HG02610 (cell line): ENCODE data around the gene ZDHHC5.
A peak's percentile ranks its signal among the peaks of the same experiment; 100 is the strongest.

Experiments used
- ATAC-seq: cut with Tn5 transposase; IDR thresholded peaks from one replicate; pipeline ENCODE4 v1.9.1; 2021; ENCODE audit warnings: mild to moderate bottlenecking, moderate library complexity; ENCODE audit not compliant: unreplicated experiment

The ZDHHC5 gene, protein sequence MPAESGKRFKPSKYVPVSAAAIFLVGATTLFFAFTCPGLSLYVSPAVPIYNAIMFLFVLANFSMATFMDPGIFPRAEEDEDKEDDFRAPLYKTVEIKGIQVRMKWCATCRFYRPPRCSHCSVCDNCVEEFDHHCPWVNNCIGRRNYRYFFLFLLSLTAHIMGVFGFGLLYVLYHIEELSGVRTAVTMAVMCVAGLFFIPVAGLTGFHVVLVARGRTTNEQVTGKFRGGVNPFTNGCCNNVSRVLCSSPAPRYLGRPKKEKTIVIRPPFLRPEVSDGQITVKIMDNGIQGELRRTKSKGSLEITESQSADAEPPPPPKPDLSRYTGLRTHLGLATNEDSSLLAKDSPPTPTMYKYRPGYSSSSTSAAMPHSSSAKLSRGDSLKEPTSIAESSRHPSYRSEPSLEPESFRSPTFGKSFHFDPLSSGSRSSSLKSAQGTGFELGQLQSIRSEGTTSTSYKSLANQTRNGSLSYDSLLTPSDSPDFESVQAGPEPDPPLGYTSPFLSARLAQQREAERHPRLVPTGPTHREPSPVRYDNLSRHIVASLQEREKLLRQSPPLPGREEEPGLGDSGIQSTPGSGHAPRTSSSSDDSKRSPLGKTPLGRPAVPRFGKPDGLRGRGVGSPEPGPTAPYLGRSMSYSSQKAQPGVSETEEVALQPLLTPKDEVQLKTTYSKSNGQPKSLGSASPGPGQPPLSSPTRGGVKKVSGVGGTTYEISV

DNA sequence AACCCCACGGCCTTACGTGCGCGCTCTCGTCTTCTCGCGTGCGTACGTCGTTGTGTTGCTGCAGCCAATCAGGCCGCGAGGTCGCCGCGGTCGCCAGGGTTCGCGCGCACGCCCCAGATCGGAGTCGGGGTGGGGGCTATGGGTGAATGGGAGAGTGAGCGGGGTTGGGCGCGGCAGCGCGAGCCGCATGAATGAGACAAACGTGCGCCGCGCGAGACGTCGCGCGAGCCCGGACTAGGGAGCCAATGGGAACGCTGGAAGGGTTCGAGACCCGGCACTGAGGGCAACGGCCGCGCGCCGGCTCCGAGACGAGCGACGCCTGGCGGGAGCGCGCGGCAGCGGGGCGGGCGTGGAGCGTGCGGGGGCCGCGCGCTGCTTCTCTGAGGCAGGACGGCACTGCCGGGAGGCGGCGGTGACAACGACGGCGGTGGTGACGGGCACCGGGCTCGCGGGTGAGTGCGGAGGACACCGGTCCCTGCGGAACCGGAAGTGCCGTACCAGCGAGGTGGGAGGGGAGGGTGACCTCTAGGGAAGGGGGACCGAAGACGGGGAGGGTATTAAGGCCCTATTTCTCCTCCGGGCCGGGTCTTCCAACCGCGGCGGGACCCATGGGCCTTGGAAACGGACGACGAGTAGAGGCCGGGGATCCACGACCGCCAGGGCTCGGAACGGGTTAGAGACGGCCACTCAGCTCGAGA is at the start of gene ZDHHC5:
Gene ZDHHC5 (plus strand): TSS at position 379 of the 698 bp plus-strand sequence. CDS start 4,977 bp downstream, outside the sequence.
- peak; percentile 88 for ATAC-seq

DNA sequence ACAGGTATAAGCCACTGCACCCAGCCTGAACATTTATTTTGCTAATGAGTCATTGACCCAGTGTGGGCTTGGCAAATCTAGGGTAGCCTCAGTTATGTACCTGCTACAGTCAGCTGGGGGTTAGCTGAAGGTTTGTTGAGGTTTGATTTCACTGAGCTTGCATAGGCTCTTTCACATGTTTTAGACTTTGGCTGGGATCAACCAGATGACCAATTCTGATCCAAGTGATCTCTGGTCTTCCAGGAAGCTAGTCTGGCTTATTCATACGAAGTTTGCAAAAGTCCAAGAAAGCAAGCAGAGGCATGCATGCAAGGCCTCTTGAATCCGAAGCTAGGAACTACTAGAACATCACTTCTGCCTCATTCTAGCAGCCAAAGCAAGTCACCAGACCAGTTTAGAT is 49.5 kb upstream of the ZDHHC5 start:
- ATAC-seq = no peak

DNA sequence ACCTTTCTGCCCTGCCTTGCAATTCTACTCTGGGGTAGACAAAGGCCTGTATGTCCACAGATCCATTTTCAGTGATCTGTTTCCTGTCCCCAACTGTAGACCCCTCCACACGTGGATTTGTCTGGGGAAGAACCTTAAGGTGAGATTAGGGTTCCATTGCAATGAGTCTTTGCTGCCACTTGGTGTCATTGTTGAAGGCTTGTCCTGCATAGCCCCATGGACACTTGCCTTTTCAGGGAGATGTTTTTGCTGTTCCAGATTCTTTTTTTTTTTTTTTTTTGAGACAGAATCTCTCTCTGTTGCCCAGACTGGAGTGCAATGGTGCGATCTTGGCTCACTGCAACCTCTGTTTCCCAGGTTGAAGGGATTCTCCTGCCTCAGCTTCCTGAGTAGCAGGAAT is 48.6 kb upstream of the ZDHHC5 start:
- ATAC-seq = no peak

DNA sequence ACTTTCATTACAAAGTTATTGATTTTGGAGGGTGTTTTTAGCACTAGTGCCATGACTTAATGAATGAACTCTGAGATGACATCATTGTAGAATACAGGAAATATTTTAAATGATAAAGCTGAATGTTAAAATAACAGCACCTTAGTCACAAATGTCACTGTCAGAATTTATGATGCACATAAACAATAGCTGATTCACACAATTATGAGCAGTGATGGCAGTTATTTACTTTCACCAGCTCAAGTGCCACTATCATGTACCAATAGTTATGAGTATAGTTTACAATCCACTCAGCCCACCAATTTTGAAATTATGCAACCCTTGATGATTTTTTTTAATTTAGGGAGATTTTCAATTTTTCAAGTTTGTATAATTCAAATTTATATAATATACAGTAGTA is 47.4 kb upstream of the ZDHHC5 start:
- no peak for ATAC-seq

DNA sequence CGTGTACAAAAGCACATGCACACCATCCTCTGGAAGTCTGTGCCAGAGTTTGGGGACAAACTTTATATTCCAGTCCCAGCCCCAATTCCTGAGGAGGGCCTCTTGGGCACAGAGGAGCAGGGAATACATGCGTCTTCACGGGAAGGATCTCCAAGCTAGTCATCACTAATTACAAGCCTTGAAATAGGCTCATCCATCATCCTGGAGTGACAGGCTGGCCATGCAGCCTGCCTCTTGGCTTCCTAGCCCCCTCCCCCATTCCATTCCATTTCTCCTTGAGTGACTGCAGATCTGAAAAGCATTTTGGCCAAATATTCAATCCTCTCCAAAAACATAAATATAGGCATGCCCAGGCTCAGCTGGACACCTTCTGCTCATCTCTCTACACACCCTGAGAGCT is 45.7 kb upstream of the ZDHHC5 start:
- no peak for ATAC-seq

DNA sequence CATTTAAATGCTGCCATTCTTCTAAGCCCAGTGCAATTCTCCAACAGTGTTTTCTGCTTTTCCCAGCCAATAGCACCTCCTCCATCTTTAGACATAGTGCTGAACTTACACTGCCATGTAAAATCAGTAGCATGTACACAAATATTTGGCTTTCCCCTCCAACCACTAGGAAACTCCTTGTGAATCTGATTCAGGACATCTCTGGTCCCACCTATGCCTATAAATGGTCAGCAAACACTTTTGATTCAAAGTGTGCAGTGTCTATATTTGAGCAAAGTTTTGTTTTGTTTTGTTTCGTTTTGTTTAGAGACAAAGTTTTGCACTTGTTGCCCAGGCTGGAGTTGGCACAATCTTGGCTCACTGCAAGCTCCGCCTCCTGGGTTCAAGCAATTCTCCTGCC is 43.0 kb upstream of the ZDHHC5 start:
- ATAC-seq = no peak

DNA sequence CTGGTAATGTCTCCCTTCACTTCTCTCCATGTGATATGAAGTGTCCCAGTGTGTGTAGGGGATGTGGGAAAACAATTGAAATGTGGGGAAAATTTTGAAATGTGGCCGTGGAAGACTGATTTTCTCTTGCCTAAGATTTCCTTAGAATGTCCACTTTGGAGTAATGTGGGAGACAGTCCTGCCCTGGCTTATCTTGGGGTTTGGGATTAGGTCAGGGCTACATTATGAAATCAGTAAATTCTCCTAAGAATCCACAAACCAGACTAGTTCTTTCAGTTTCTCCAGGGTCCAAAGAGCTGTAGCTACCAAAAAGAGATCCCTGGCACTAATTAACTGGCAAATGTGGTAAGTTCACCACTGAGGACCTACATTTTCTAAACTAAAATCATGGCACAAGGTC is 41.0 kb upstream of the ZDHHC5 start:
- ATAC-seq = no peak

DNA sequence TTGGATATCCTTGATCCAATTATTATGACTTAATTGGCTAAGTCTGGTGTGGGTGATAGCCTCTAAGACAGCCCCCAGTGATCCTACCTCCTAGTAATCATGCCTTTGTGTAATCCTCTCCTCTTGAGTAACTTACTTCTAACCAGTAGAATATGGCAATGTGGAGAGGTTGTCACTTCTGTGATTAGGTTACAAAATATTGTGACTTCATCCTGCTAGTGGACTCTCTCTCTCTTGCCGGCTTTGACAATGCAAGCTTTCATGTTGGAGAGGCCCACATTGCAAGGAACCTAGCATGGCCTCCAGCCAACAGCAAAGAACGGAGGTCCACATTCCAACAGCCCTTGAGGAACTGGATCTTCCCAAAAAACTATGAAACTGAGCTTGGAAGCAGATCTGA is 37.7 kb upstream of the ZDHHC5 start:
- ATAC-seq = no peak

DNA sequence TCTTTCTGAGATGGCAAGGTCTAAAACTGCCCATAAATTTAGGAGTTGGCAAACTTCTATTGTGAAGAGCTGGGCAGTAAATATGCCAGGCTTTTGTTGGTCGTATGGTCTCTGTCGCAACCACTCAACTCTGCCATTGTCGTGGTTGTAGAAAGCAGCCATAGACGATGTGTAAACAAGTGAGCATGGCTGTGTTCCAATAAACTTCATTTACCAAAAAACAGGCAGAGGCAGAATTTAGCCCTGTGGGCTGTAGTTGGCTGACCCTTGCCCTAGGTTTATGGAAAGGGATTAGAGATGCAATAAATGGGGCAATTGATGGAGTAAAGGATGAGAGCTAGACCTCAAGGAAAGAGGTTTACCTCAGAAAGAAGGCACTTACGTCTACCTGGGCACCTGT is 35.8 kb upstream of the ZDHHC5 start:
- ATAC-seq = no peak

DNA sequence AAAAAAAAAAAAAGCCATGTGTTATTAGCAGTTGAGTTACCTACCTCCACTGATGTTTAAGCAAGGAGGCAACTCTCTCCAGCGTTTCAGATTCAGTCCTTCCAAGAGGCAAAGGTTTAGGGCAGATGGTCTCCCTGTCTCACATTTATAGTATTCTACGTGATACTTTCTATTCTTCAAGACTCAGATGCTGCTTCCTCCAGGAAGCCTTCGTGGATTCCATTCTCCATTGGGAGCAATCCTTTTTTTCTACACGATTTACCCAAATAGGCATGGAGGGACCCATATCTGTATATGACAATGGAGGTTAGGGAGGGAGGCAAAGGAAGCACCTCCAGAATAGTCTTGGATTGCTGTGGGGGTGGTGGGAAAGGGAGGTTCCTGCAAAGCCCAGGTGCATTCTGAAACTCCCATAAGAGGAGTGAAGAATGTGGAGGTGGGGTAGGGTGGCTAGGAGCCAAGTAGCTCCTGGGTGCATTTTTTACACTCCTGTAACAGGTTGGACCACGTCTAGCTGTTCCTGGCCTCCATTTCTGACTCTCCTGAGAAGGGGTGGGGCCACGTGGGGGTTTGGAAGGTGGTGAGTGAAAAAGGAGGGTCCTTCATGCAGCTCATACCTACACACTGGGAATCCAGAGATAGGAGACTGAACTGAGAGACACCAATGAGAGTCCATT is 34.4 kb upstream of the ZDHHC5 start:
- ATAC-seq = no peak

DNA sequence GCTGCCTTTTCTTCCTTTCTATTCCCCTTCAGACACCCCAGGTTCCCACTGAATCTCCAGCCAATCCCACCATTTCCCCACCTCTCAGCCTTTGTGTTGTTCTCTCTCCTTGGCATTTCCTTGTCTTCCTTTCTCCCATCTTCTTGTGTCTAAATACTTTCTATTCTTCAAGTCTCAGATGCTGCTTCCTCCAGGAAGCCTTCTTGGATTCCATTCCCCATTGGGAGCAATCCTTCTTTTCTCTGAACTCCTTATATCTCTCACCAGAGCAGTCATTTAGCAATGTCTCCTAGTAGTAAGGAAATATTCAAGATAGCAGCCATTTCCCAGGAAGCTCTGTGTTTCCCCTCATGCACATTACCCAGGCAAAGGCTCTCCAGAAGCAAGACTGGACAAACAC is 33.6 kb upstream of the ZDHHC5 start:
- no peak for ATAC-seq

DNA sequence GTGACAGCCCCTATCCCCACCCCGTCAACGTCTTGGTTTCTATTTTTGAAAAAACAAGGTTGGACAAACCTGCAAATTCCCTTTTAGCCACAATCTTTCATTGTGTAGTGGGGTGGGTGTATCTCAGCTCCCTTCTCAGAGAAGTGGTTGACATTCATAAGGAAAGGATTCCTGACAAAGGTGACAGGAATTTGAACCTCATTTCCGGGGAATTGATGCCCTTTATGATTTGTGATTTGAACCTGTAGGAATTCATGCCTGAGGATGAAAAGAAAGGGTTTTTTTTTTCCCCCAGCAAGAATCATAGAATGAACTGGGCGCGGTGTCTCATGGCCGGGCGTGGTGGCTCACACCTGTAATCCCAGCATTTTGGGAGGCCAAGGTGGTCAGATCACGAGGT is 32.7 kb upstream of the ZDHHC5 start:
- no peak for ATAC-seq

DNA sequence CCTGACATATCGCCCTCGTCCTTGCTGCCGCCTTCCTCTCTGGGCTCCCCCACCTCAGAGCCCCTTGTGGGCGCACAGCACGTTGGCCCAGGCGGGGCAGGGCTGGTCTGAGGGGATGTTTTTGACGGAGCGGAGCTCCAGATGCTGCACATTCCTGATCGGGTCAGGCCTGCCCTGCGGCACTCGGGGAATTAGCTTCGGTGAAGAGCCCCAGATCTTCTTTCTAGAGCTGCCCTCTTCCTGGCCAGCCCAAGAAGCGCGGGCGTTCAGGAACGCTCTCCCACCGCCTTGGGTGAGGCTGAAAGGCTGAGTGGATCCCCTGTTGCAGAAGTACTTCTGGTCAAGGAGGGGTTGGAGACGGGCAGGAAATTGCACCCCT is 30.3 kb upstream of the ZDHHC5 start:
- no peak for ATAC-seq

DNA sequence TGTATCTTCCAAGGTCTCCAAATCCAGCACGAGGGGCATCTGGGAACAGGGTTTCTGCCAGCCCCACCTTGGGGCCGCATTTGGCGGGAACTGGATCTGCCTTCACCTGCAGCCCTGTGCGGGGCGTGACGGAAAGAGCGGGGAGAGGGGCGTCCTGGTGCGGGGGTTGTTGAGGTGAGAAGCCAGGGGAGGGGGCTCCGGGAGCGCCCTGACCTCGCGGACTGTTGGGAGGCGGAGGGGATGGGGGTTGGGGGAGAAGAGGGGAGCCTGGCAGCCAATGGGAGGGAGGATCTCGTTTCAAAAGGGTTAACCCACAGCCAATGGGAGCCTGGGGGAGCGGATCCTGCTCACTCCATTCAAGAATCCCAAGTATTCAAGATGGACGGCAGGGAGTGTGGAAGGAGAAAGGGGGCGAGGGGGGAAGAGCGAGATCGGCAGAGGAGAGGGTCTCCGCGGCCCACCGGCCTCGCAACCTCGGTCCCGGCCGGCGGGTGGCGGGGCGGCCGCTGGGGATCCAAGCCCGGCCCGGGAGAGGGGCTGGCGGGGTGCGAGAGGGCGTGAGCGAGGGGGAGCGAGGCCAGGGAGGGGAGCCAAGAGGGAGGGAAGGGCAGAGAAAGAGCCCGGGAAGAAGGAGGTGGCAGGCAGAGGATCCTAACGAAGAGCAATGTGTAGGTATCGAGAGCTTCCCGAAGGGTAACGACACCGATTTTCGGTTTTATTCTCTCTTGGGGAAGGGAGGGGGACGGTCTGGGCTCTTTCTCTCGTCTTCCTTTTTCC is 29.7 kb upstream of the ZDHHC5 start:
- no peak for ATAC-seq

DNA sequence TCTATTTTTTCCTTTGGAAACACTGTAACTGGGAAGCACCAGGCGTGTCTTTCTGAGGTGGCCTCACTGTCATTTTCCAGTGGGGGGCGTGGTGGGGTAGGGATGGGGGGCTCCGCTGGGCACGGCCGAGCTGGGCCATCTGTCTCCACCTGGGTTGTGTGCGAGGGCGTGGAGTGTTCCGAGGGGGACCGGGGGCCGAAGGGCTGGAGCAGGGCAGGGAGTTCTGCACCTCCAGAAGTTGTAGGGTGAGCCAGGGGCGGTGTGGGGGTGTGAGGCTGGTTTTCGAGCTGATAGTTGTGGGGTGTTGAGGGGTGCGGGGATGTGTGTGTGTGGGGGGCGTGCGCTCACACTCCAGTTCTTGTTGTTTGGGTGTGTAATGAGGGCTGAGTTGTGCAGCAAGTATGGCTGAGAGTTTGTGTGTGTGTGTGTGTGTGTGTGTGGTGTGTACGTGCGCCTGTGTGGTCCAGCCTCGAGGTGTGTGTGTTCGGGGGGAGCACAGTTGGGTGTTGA is 29.0 kb upstream of the ZDHHC5 start:
- ATAC-seq = no peak

DNA sequence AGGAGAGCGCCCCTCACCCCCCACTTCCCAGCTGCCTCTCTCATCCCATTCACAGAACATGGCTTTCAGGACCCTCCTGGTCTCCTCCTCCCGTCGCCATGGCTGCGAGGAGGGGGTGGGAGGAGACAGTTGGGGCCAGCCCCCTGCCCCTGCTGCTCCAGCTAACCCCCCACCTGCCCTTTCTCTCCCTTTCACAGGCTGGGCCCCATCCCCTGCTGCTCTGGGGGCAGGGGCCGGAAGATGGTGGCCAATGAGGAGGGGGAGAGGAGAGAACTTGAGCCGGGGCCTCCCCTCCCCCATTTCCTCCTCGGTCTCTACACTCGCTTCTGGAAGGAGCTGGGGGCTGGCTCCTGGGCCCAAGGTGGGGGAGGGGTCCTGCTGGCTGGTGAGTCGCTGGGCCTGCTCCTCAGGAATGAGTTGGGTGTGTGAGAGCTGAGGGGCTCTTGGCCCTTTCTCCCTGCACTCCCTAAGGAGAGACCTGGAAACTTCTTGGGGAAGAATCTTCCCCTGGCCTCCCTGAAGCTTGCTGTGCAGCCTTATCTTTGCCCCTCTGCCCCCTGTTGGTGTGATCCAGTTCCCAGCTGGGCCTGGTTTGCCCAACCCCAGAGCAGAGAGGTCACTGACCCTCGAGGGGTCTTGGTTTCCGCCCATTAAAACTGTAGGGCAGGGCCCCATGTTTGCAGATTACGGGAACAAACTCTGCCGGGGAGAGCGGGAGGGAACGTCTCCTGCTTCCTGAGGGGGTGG is 28.4 kb upstream of the ZDHHC5 start:
- no peak for ATAC-seq

DNA sequence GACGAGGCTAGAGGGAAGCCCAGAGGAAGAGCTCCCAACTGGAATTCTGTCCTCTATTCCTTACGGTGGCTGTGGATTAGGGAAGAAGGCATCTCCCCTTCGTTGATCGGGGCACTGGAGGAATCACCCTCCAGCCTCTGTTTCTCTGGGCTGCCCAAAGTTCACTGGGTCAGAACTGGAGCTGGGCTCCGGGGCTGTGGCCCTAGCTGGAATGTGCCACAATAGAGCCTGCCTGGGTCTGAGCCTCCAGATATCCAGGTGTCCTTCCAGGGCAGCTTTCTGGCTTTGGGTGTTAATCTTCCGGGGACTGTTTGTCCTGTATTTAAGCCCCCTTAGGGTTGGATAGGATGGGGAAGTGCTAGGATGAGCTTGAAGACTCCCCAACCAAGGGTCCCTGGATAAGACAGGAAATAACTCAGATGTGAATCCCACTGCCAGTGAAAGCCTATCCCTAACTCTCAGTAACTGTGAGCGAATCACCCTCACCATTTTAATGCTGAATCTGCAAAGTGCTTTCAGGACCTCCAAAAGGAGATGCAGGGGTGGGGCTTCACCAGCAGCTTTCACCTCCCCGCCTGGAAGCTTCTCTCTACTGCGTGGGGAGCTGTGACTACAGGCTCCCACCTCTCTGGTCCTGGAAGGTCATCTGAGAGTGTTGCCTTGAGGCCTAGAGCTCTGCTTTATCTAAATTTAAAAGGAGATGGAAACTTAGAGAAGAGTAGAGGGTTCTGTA is 27.7 kb upstream of the ZDHHC5 start:
- ATAC-seq = no peak

DNA sequence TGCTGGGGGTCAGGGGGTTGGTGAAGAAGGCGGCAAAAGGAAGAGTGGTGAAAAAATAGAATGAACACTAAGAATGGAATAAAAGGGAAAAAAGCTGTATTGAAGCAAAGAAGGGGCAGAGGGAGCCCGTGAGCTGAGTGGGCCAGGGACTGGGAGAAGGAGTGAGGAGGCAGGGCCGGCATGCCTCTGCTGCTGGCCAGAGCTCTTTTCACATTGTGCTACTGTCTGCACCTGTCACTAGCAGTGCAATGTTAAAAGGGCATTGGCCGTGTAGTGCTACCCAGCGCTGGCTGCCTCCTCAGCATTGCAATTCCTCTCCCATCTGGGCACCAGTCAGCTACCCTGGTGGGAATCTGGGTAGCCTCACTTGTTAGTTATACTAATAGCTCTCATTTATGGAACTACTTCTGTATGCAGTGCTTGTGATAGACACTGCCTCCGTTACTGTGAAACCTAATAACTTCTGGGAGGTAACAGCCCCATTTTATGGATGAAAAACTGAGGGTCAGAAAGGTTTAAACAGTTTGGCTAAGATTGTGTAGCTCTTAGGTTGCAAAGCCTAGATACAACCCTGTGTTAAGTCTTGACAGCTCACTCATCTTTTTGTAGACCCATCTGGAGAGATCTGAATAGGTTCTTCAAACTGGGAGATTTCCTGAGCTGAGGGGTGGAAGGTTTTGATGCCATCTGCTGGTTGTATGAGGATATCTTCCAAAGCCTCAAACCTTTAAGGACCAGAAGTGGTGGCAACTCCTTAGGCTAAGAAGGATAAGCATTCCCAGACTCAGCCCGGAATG is 26.7 kb upstream of the ZDHHC5 start:
- ATAC-seq = peak; percentile 36
